ENCODE data around the gene ADGRF5. TPM values are rescaled to one million over a fixed set of nuclear protein-coding genes. Genes with fewer than 3 reads are reported as not detected.

Gene ADGRF5
- total RNA-seq, 1 donor from 2014 or later, result 283 TPM

- intact Hi-C loops (cut with DNase I), result no loop called here
- TF ChIP-seq, protein P1, sequence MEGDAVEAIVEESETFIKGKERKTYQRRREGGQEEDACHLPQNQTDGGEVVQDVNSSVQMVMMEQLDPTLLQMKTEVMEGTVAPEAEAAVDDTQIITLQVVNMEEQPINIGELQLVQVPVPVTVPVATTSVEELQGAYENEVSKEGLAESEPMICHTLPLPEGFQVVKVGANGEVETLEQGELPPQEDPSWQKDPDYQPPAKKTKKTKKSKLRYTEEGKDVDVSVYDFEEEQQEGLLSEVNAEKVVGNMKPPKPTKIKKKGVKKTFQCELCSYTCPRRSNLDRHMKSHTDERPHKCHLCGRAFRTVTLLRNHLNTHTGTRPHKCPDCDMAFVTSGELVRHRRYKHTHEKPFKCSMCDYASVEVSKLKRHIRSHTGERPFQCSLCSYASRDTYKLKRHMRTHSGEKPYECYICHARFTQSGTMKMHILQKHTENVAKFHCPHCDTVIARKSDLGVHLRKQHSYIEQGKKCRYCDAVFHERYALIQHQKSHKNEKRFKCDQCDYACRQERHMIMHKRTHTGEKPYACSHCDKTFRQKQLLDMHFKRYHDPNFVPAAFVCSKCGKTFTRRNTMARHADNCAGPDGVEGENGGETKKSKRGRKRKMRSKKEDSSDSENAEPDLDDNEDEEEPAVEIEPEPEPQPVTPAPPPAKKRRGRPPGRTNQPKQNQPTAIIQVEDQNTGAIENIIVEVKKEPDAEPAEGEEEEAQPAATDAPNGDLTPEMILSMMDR (IDR thresholded peaks at IDR 0.05), result no peak
- DNase-seq (no peak), ATAC-seq (peak; percentile 89)
- no peaks in the 10 kb centered on the region for H3K4me1 ChIP-seq
- H3K9me3 ChIP-seq, result no peaks in the 10 kb centered on the region
- no peaks in the 10 kb centered on the region for H3K36me3 ChIP-seq
- H3K27me3 ChIP-seq, result no peaks in the 10 kb centered on the region
- no peak overlapping the region for H3K4me3 ChIP-seq
- H3K27ac ChIP-seq, result no peak overlapping the region
These were observed 112.9 kb downstream of the ADGRF5 start for GRCh38 chr6:46808806-46809205.

Other genes with a start within 250 kb of the ADGRF5 start
- 1.0 TPM for gene TDRD6, start 234.1 kb downstream of the ADGRF5 start, total RNA-seq
- 38.8 TPM for gene PLA2G7, start 186.6 kb downstream of the ADGRF5 start, total RNA-seq
- not detected for gene ANKRD66, start 175.0 kb downstream of the ADGRF5 start, total RNA-seq
- not detected for gene MEP1A, start 128.5 kb downstream of the ADGRF5 start, total RNA-seq
- gene ADGRF1, start 120.4 kb upstream of the ADGRF5 start, total RNA-seq, result 12.9 TPM

All from upper lobe of right lung (tissue), 1 donor.